SK-N-DZ (cell line): ENCODE measurements around the gene DACH1.
A peak's percentile ranks its signal among the peaks of the same experiment; 100 is the strongest.

Experiments
- DNase-seq: peaks from one replicate; pipeline ENCODE4 v3.0.0-alpha.2; 2015; ENCODE audit warnings: low spot score

Gene DACH1

GRCh38 chr13:71493189-71493588, 373.8 kb downstream of the DACH1 start:
- peak; percentile 14 for DNase-seq

- no peak for DNase-seq
Observed at GRCh38 chr13:71492346-71492871, 374.6 kb downstream of the DACH1 start.

- no peak for DNase-seq
Observed at GRCh38 chr13:71491010-71491409, 376.0 kb downstream of the DACH1 start.

GRCh38 chr13:71489041-71489440, 378.0 kb downstream of the DACH1 start:
- DNase-seq, result no peak

GRCh38 chr13:71488201-71488600, 378.8 kb downstream of the DACH1 start:
- DNase-seq, result no peak

- DNase-seq, result no peak
Observed at GRCh38 chr13:71485913-71486312, 381.1 kb downstream of the DACH1 start.

GRCh38 chr13:71483733-71484132, 383.3 kb downstream of the DACH1 start:
- no peak for DNase-seq

GRCh38 chr13:71481501-71481900, 385.5 kb downstream of the DACH1 start:
- DNase-seq, result no peak

GRCh38 chr13:71481046-71481445, 386.0 kb downstream of the DACH1 start:
- no peak for DNase-seq

GRCh38 chr13:71477735-71478134, 389.3 kb downstream of the DACH1 start:
- no peak for DNase-seq

GRCh38 chr13:71474936-71475335, 392.1 kb downstream of the DACH1 start:
- no peak for DNase-seq

- DNase-seq, result no peak
Observed at GRCh38 chr13:71469626-71470025, 397.4 kb downstream of the DACH1 start.

- DNase-seq, result no peak
Observed at GRCh38 chr13:71464686-71465085, 402.3 kb downstream of the DACH1 start.

- peak; percentile 45 for DNase-seq
Observed at GRCh38 chr13:71461892-71462291, 405.1 kb downstream of the DACH1 start.

GRCh38 chr13:71460211-71460610, 406.8 kb downstream of the DACH1 start:
- no peak for DNase-seq

- DNase-seq, result no peak
Observed at GRCh38 chr13:71459708-71460107, 407.3 kb downstream of the DACH1 start.

GRCh38 chr13:71457645-71458044, 409.4 kb downstream of the DACH1 start:
- no peak for DNase-seq

GRCh38 chr13:71456136-71456535, 410.9 kb downstream of the DACH1 start:
- no peak for DNase-seq

- no peak for DNase-seq
Observed at GRCh38 chr13:71454509-71454908, 412.5 kb downstream of the DACH1 start.

GRCh38 chr13:71448080-71448630, 418.8 kb downstream of the DACH1 start:
- no peak for DNase-seq

GRCh38 chr13:71437704-71438103, 429.3 kb downstream of the DACH1 start:
- DNase-seq, result no peak

GRCh38 chr13:71430681-71431080, 436.3 kb downstream of the DACH1 start:
- DNase-seq, result no peak

GRCh38 chr13:71417205-71417604, 449.8 kb downstream of the DACH1 start:
- no peak for DNase-seq

- DNase-seq, result no peak
Observed at GRCh38 chr13:71412231-71412630, 454.8 kb downstream of the DACH1 start.
